ENCODE results near the gene TRPC6. TPM values are rescaled to one million over a fixed set of nuclear protein-coding genes. Genes with fewer than 3 reads are reported as not detected.
A peak's percentile ranks its signal among the peaks of the same experiment; 100 is the strongest.

The TRPC6 gene
- total RNA-seq, 1 donor from 2014 or later = 25.6 TPM

DNA sequence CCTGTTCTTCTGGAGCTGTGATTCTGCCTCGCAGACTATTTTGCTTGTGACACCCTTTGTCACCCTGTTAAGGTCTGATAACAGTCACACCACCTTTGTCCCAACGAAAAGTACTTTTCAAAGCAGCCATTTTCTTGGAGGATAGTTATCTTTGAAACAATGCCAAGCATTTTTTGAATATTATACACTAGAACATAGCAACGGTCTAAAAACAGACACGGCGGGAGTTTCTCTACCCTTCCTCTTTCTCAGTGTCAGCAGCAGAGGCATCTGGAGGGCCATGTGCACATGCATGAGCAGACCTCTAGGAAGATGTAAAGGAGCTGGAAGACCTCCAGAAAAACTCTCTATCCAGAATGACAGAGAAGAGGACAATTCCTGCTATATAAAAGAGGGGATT is 86.5 kb downstream of the TRPC6 start:
- Histone ChIP-seq H3K4me3 (ENCODE audit: low read length in 3 of 3) (no peak overlapping the region), H3K36me3 (ENCODE audit: control insufficient read depth in 3 of 3, insufficient read depth in 3 of 3, low read length in 3 of 3) (no peaks in the 10 kb centered on the region)

DNA sequence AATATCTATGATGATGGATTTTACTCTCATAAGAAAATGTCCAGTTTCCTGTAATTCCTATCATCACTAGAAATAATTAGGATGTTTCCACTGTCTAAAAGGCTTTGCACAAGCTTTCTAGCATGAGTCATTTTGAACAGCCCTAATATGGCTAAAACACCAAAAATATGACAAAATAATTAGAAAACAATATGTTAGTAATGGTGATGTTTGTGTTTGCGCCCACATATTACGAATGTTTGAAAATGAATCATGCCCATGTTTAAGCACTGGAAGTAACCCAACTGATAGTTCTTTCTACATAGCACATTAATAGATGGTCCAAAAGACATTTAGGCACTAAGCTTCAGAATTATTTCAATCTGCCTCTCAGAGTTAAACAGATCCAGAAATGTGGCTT is 96.0 kb downstream of the TRPC6 start:
- Histone ChIP-seq H3K9me3 (ENCODE audit: control insufficient read depth in 3 of 3, low read length in 3 of 3) (no peaks in the 10 kb centered on the region), H3K9ac (ENCODE audit: low read depth in 1 of 3, low read length in 3 of 3) (no peak overlapping the region), H3K27me3 (ENCODE audit: control insufficient read depth in 3 of 3, insufficient read depth in 3 of 3, low read length in 3 of 3) (no peaks in the 10 kb centered on the region), H3K36me3 (ENCODE audit: control insufficient read depth in 3 of 3, insufficient read depth in 3 of 3, low read length in 3 of 3) (no peaks in the 10 kb centered on the region), H3K4me3 (ENCODE audit: low read length in 3 of 3) (no peak overlapping the region), H3K4me1 (ENCODE audit: control insufficient read depth in 3 of 3, insufficient read depth in 3 of 3, low read length in 3 of 3) (no peaks in the 10 kb centered on the region), H3K27ac (ENCODE audit: low read depth, low read length) (no peak overlapping the region)

More for the DNA sequence above, 86.5 kb downstream of the TRPC6 start:
- Histone ChIP-seq H3K27ac (ENCODE audit: low read depth, low read length) (no peak overlapping the region), H3K27me3 (ENCODE audit: control insufficient read depth in 3 of 3, insufficient read depth in 3 of 3, low read length in 3 of 3) (no peaks in the 10 kb centered on the region), H3K9me3 (ENCODE audit: control insufficient read depth in 3 of 3, low read length in 3 of 3) (no peaks in the 10 kb centered on the region), H3K9ac (ENCODE audit: low read depth in 1 of 3, low read length in 3 of 3) (no peak overlapping the region), H3K4me1 (ENCODE audit: control insufficient read depth in 3 of 3, insufficient read depth in 3 of 3, low read length in 3 of 3) (no peaks in the 10 kb centered on the region)

DNA sequence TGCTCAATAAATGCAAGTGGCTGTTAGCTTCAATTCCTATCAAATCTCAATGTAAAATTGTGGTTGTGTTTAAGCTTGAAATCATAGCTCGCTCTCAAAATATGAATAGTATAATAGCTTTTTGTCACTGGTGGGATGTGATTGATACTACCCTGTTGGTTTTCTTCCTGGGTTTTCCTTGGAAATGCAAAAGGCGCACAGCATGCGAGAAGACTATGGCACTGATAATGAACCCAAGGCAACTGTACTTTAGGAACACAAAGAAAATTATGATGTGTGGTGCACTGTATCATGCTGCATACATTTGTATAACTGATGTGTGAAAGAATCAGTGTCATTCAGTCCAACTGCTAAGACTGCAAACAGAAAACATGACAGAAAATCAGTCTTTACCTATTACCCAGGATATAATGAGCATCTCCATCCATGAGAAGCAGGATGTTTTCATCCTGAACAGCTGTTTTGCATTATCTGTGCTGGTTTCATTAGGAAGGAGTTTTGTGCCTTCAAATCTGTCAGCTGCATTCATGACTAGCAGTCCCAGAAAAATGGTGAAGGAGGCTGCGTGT is 101.2 kb downstream of the TRPC6 start:
- no peaks in the 10 kb centered on the region for H3K4me1 ChIP-seq (ENCODE audit: control insufficient read depth in 3 of 3, insufficient read depth in 3 of 3, low read length in 3 of 3)
- H3K4me3 ChIP-seq (ENCODE audit: low read length in 3 of 3) = no peak overlapping the region
- no peak overlapping the region for H3K27ac ChIP-seq (ENCODE audit: low read depth, low read length)
- no peaks in the 10 kb centered on the region for H3K27me3 ChIP-seq (ENCODE audit: control insufficient read depth in 3 of 3, insufficient read depth in 3 of 3, low read length in 3 of 3)
- no peak overlapping the region for H3K9ac ChIP-seq (ENCODE audit: low read depth in 1 of 3, low read length in 3 of 3)
- H3K36me3 ChIP-seq (ENCODE audit: control insufficient read depth in 3 of 3, insufficient read depth in 3 of 3, low read length in 3 of 3) = no peaks in the 10 kb centered on the region
- H3K9me3 ChIP-seq (ENCODE audit: control insufficient read depth in 3 of 3, low read length in 3 of 3) = no peaks in the 10 kb centered on the region

GRCh38 chr11:101478587-101479369 is 105.0 kb downstream of the TRPC6 start:
- no peaks in the 10 kb centered on the region for H3K4me1 ChIP-seq (ENCODE audit: control insufficient read depth in 3 of 3, insufficient read depth in 3 of 3, low read length in 3 of 3)
- no peaks in the 10 kb centered on the region for H3K36me3 ChIP-seq (ENCODE audit: control insufficient read depth in 3 of 3, insufficient read depth in 3 of 3, low read length in 3 of 3)
- no peak overlapping the region for H3K4me3 ChIP-seq (ENCODE audit: low read length in 3 of 3)
- H3K27me3 ChIP-seq (ENCODE audit: control insufficient read depth in 3 of 3, insufficient read depth in 3 of 3, low read length in 3 of 3) = no peaks in the 10 kb centered on the region
- no peaks in the 10 kb centered on the region for H3K9me3 ChIP-seq (ENCODE audit: control insufficient read depth in 3 of 3, low read length in 3 of 3)
- H3K9ac ChIP-seq (ENCODE audit: low read depth in 1 of 3, low read length in 3 of 3) = no peak overlapping the region
- H3K27ac ChIP-seq (ENCODE audit: low read depth, low read length) = no peak overlapping the region

- Histone ChIP-seq H3K4me1 (ENCODE audit: control insufficient read depth in 3 of 3, insufficient read depth in 3 of 3, low read length in 3 of 3) (no peaks in the 10 kb centered on the region), H3K4me3 (ENCODE audit: low read length in 3 of 3) (no peak overlapping the region), H3K36me3 (ENCODE audit: control insufficient read depth in 3 of 3, insufficient read depth in 3 of 3, low read length in 3 of 3) (no peaks in the 10 kb centered on the region), H3K9ac (ENCODE audit: low read depth in 1 of 3, low read length in 3 of 3) (no peak overlapping the region), H3K9me3 (ENCODE audit: control insufficient read depth in 3 of 3, low read length in 3 of 3) (no peaks in the 10 kb centered on the region), H3K27me3 (ENCODE audit: control insufficient read depth in 3 of 3, insufficient read depth in 3 of 3, low read length in 3 of 3) (no peaks in the 10 kb centered on the region), H3K27ac (ENCODE audit: low read depth, low read length) (no peak overlapping the region)
Observed at GRCh38 chr11:101477926-101478325, 105.9 kb downstream of the TRPC6 start.

- H3K9me3 ChIP-seq (ENCODE audit: control insufficient read depth in 3 of 3, low read length in 3 of 3) = no peaks in the 10 kb centered on the region
- no peaks in the 10 kb centered on the region for H3K36me3 ChIP-seq (ENCODE audit: control insufficient read depth in 3 of 3, insufficient read depth in 3 of 3, low read length in 3 of 3)
- H3K4me1 ChIP-seq (ENCODE audit: control insufficient read depth in 3 of 3, insufficient read depth in 3 of 3, low read length in 3 of 3) = no peaks in the 10 kb centered on the region
- H3K27me3 ChIP-seq (ENCODE audit: control insufficient read depth in 3 of 3, insufficient read depth in 3 of 3, low read length in 3 of 3) = no peaks in the 10 kb centered on the region
- no peak overlapping the region for H3K4me3 ChIP-seq (ENCODE audit: low read length in 3 of 3)
- no peak overlapping the region for H3K9ac ChIP-seq (ENCODE audit: low read depth in 1 of 3, low read length in 3 of 3)
- no peak overlapping the region for H3K27ac ChIP-seq (ENCODE audit: low read depth, low read length)
Observed at GRCh38 chr11:101476191-101476590, 107.6 kb downstream of the TRPC6 start.

GRCh38 chr11:101475699-101476098 is 108.1 kb downstream of the TRPC6 start:
- H3K9me3 ChIP-seq (ENCODE audit: control insufficient read depth in 3 of 3, low read length in 3 of 3) = no peaks in the 10 kb centered on the region
- no peak overlapping the region for H3K4me3 ChIP-seq (ENCODE audit: low read length in 3 of 3)
- no peaks in the 10 kb centered on the region for H3K36me3 ChIP-seq (ENCODE audit: control insufficient read depth in 3 of 3, insufficient read depth in 3 of 3, low read length in 3 of 3)
- no peak overlapping the region for H3K9ac ChIP-seq (ENCODE audit: low read depth in 1 of 3, low read length in 3 of 3)
- H3K27me3 ChIP-seq (ENCODE audit: control insufficient read depth in 3 of 3, insufficient read depth in 3 of 3, low read length in 3 of 3) = no peaks in the 10 kb centered on the region
- H3K4me1 ChIP-seq (ENCODE audit: control insufficient read depth in 3 of 3, insufficient read depth in 3 of 3, low read length in 3 of 3) = no peaks in the 10 kb centered on the region
- no peak overlapping the region for H3K27ac ChIP-seq (ENCODE audit: low read depth, low read length)

DNA sequence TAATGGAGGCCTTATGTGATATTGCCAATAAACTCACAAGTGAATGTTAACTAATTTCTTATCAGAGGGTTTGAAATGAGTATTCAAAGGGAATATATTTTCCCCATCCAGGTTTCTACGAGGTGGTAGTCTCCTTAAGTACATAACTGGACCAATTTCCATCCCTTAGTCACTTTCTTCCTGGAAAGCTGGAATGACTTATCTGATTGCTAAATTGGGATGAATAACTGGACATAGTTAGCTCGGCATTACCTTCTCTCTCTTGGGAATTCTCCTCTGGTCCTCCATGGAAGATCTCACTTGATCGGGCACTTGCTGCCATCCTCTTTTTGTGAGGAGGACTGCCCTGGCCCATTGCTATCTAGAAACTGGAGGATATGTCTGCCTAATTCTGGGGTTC is 109.1 kb downstream of the TRPC6 start:
- no peak overlapping the region for H3K27ac ChIP-seq (ENCODE audit: low read depth, low read length)
- H3K27me3 ChIP-seq (ENCODE audit: control insufficient read depth in 3 of 3, insufficient read depth in 3 of 3, low read length in 3 of 3) = no peaks in the 10 kb centered on the region
- H3K36me3 ChIP-seq (ENCODE audit: control insufficient read depth in 3 of 3, insufficient read depth in 3 of 3, low read length in 3 of 3) = no peaks in the 10 kb centered on the region
- no peak overlapping the region for H3K9ac ChIP-seq (ENCODE audit: low read depth in 1 of 3, low read length in 3 of 3)
- H3K4me3 ChIP-seq (ENCODE audit: low read length in 3 of 3) = no peak overlapping the region
- H3K9me3 ChIP-seq (ENCODE audit: control insufficient read depth in 3 of 3, low read length in 3 of 3) = no peaks in the 10 kb centered on the region
- no peaks in the 10 kb centered on the region for H3K4me1 ChIP-seq (ENCODE audit: control insufficient read depth in 3 of 3, insufficient read depth in 3 of 3, low read length in 3 of 3)

GRCh38 chr11:101470881-101471520 is 112.8 kb downstream of the TRPC6 start:
- H3K4me1 ChIP-seq (ENCODE audit: control insufficient read depth in 3 of 3, insufficient read depth in 3 of 3, low read length in 3 of 3) = no peaks in the 10 kb centered on the region
- no peaks in the 10 kb centered on the region for H3K9me3 ChIP-seq (ENCODE audit: control insufficient read depth in 3 of 3, low read length in 3 of 3)
- H3K27ac ChIP-seq (ENCODE audit: low read depth, low read length) = no peak overlapping the region
- H3K36me3 ChIP-seq (ENCODE audit: control insufficient read depth in 3 of 3, insufficient read depth in 3 of 3, low read length in 3 of 3) = no peaks in the 10 kb centered on the region
- H3K27me3 ChIP-seq (ENCODE audit: control insufficient read depth in 3 of 3, insufficient read depth in 3 of 3, low read length in 3 of 3) = no peaks in the 10 kb centered on the region
- H3K4me3 ChIP-seq (ENCODE audit: low read length in 3 of 3) = no peak overlapping the region
- H3K9ac ChIP-seq (ENCODE audit: low read depth in 1 of 3, low read length in 3 of 3) = peak overlapping the region in 1 of 3 donors; percentile 33

DNA sequence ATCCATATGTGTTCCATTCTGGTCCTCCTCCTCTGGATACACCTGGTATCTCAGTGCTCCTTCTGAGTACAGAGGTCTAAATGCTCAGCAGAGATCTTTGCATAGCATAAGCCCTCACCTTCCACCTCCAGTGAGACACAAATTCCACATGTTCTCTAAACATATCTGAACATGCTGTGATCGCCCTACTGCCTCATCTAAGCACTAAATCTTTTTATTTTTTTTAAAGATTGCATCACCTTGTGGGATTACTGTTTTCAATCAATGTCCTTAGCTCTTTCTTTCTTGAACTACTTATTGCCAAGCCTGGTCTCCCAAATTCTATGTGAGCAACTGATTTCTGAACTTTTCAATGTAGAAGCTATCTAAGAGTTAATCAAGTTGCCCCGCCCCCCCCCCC is 113.4 kb downstream of the TRPC6 start:
- H3K27ac ChIP-seq (ENCODE audit: low read depth, low read length) = no peak overlapping the region
- H3K4me1 ChIP-seq (ENCODE audit: control insufficient read depth in 3 of 3, insufficient read depth in 3 of 3, low read length in 3 of 3) = no peaks in the 10 kb centered on the region
- no peaks in the 10 kb centered on the region for H3K36me3 ChIP-seq (ENCODE audit: control insufficient read depth in 3 of 3, insufficient read depth in 3 of 3, low read length in 3 of 3)
- no peaks in the 10 kb centered on the region for H3K27me3 ChIP-seq (ENCODE audit: control insufficient read depth in 3 of 3, insufficient read depth in 3 of 3, low read length in 3 of 3)
- no peaks in the 10 kb centered on the region for H3K9me3 ChIP-seq (ENCODE audit: control insufficient read depth in 3 of 3, low read length in 3 of 3)
- H3K4me3 ChIP-seq (ENCODE audit: low read length in 3 of 3) = no peak overlapping the region
- H3K9ac ChIP-seq (ENCODE audit: low read depth in 1 of 3, low read length in 3 of 3) = no peak overlapping the region

Data from skeletal muscle tissue (tissue), 4 donors.